Suprapubic skin (tissue), 4 donors: ENCODE data around the gene CCT8L2. TPM values are rescaled to one million over a fixed set of nuclear protein-coding genes. Genes with fewer than 3 reads are reported as not detected.
"Not testable (repeated sequence)": the region's sequence is repeated elsewhere in the genome, so short reads cannot be mapped to it uniquely, and the experiment has no call there.

Source experiments
- DNase-seq, 2 donors: peaks; one replicate each; pipeline ENCODE4 v3.0.0-alpha.2; 2019; ENCODE audit warnings: low spot score in 2 of 2
- H3K27ac ChIP-seq: fragments of 200-600 bp; sonication (generic); one replicate; pipeline ENCODE4 v1.5.1; 2019
- H3K27me3 ChIP-seq: fragments of 200-600 bp; sonication (generic); one replicate; pipeline ENCODE4 v1.5.1; 2019
- H3K36me3 ChIP-seq: fragments of 200-600 bp; sonication (generic); one replicate; pipeline ENCODE4 v1.5.1; 2019
- H3K4me1 ChIP-seq: fragments of 200-600 bp; sonication (generic); one replicate; pipeline ENCODE4 v1.5.1; 2019
- H3K4me3 ChIP-seq: fragments of 200-600 bp; sonication (generic); one replicate; pipeline ENCODE4 v1.5.1; 2019; ENCODE audit warnings: mild to moderate bottlenecking
- H3K9me3 ChIP-seq: fragments of 200-600 bp; sonication (generic); one replicate; pipeline ENCODE4 v1.5.1; 2019
- CTCF ChIP-seq, 2 donors: fragments of 200-600 bp in 1 of 2; fragments of 450-650 bp in 1 of 2; sonication (generic) in 1 of 2; IDR thresholded peaks; one replicate each; pipeline ENCODE4 v1.5.1; 2016 to 2019; ENCODE audit warnings: antibody characterized with exemption in 2 of 2, mild to moderate bottlenecking in 1 of 2, moderate library complexity in 1 of 2
- EP300 ChIP-seq: sonication (generic); formaldehyde crosslinking; IDR thresholded peaks from one replicate; pipeline ENCODE4 v1.6.1; 2017; ENCODE audit warnings: antibody characterized with exemption
- POLR2A ChIP-seq, 2 donors: fragments of 450-650 bp; IDR thresholded peaks; one replicate each; pipeline ENCODE4 v1.6.1; 2017; ENCODE audit warnings: antibody characterized with exemption in 2 of 2, mild to moderate bottlenecking in 2 of 2, moderate library complexity in 2 of 2
- POLR2AphosphoS5 ChIP-seq, 3 donors: sonication (generic); formaldehyde crosslinking; IDR thresholded peaks; one replicate each; pipeline ENCODE4 v1.6.1; 2017; ENCODE audit warnings: antibody characterized with exemption in 3 of 3
- WGBS: methylation state at CpG from one replicate; pipeline ENCODE4 v1.1.5; 2018; 5-methylcytosine and 5-hydroxymethylcytosine counted together
- total RNA-seq, 4 donors: library from RNA; depleted of rRNA; stranded (reverse); fragments of >200 nt; gene quantifications; one replicate each; pipeline ENCODE4 v1.1.0, GENCODE V29; 2016

Gene CCT8L2
- total RNA-seq, 4 donors from 2014 or later = not detected

- WGBS = 93% methylated on average over 8 of the region's 8 CpGs
- not testable (repeated sequence) for H3K9me3 ChIP-seq
These were observed 2.6 kb upstream of the CCT8L2 start for GRCh38 chr22:16595251-16595650.

GRCh38 chr22:16594026-16594425 is 1.4 kb upstream of the CCT8L2 start:
- Histone ChIP-seq H3K27me3 (no peaks in the 10 kb centered on the region), H3K9me3 (no peaks in the 10 kb centered on the region), H3K4me1 (no peaks in the 10 kb centered on the region), H3K36me3 (no peaks in the 10 kb centered on the region), H3K4me3 (no peak overlapping the region), H3K27ac (no peak overlapping the region)
- WGBS = 77% methylated on average over 4 of the region's 4 CpGs
- DNase-seq = no peak
- no peak for TF ChIP-seq POLR2AphosphoS5 (IDR thresholded peaks at IDR 0.05)

More at GRCh38 chr22:16595251-16595650, 2.6 kb upstream of the CCT8L2 start:
- not testable (repeated sequence) for H3K4me3 ChIP-seq, H3K4me1 ChIP-seq, DNase-seq, H3K27me3 ChIP-seq, H3K27ac ChIP-seq, H3K36me3 ChIP-seq

- not testable (repeated sequence) for H3K36me3 ChIP-seq, H3K4me3 ChIP-seq, H3K27ac ChIP-seq, H3K27me3 ChIP-seq, H3K4me1 ChIP-seq, H3K9me3 ChIP-seq, DNase-seq
- WGBS = no CpG with 5 or more reads among the region's 11 CpGs
These were observed 379 bp downstream of the CCT8L2 start for GRCh38 chr22:16592231-16592630.

- H3K9me3 ChIP-seq, H3K4me3 ChIP-seq, H3K27me3 ChIP-seq, H3K4me1 ChIP-seq, H3K36me3 ChIP-seq, DNase-seq, H3K27ac ChIP-seq: not testable (repeated sequence)
- 80% methylated on average over 4 of the region's 4 CpGs for WGBS
These were observed 1.5 kb downstream of the CCT8L2 start for GRCh38 chr22:16591136-16591535.

- H3K27me3 ChIP-seq = no peaks in the 10 kb centered on the region
- WGBS = 63% methylated on average over 3 of the region's 3 CpGs
- no peak overlapping the region for H3K4me3 ChIP-seq
- no peaks in the 10 kb centered on the region for H3K9me3 ChIP-seq
- no peak for DNase-seq
- H3K4me1 ChIP-seq = no peaks in the 10 kb centered on the region
- H3K36me3 ChIP-seq = no peaks in the 10 kb centered on the region
- TF ChIP-seq CTCF (IDR thresholded peaks at IDR 0.05) (no peak), POLR2A (IDR thresholded peaks at IDR 0.05) (no peak), POLR2AphosphoS5 (IDR thresholded peaks at IDR 0.05) (no peak), EP300 (no peak)
- H3K27ac ChIP-seq = no peak overlapping the region
These were observed 5.6 kb downstream of the CCT8L2 start for GRCh38 chr22:16586991-16587390.

GRCh38 chr22:16586170-16586569 is 6.4 kb downstream of the CCT8L2 start:
- no peak overlapping the region for H3K27ac ChIP-seq
- WGBS = 89% methylated on average over 2 of the region's 2 CpGs
- no peaks in the 10 kb centered on the region for H3K27me3 ChIP-seq
- H3K4me1 ChIP-seq = no peaks in the 10 kb centered on the region
- H3K9me3 ChIP-seq = no peaks in the 10 kb centered on the region
- no peaks in the 10 kb centered on the region for H3K36me3 ChIP-seq
- no peak for TF ChIP-seq EP300
- no peak for TF ChIP-seq POLR2AphosphoS5 (IDR thresholded peaks at IDR 0.05)
- no peak for TF ChIP-seq POLR2A (IDR thresholded peaks at IDR 0.05)
- no peak for TF ChIP-seq CTCF (IDR thresholded peaks at IDR 0.05)
- DNase-seq = no peak
- H3K4me3 ChIP-seq = no peak overlapping the region

- H3K27me3 ChIP-seq, H3K9me3 ChIP-seq, H3K4me1 ChIP-seq, H3K4me3 ChIP-seq, H3K36me3 ChIP-seq, H3K27ac ChIP-seq, DNase-seq: not testable (repeated sequence)
- WGBS = 76% methylated on average over 1 of the region's 2 CpGs
These were observed 11.7 kb downstream of the CCT8L2 start for GRCh38 chr22:16580872-16581271.

GRCh38 chr22:16569240-16569834 is 23.3 kb downstream of the CCT8L2 start:
- H3K36me3 ChIP-seq, DNase-seq: not testable (repeated sequence)
- 79% methylated on average over 2 of the region's 2 CpGs for WGBS

More at GRCh38 chr22:16569240-16569834, 23.3 kb downstream of the CCT8L2 start:
- H3K9me3 ChIP-seq, H3K27me3 ChIP-seq, H3K4me3 ChIP-seq, H3K4me1 ChIP-seq, H3K27ac ChIP-seq: not testable (repeated sequence)
